BJ (cell line): ENCODE measurements around the gene ZNF438. TPM values are rescaled to one million over a fixed set of nuclear protein-coding genes. Genes with fewer than 3 reads are reported as not detected.
"Not testable (repeated sequence)": the region's sequence is repeated elsewhere in the genome, so short reads cannot be mapped to it uniquely, and the experiment has no call there.

Source experiments
- CTCF ChIA-PET: fragments of 350-600 bp; formaldehyde crosslinking; extraction: SDS; loops from one replicate; lab custom pipeline; 2021; ENCODE audit warnings: antibody characterized with exemption, inconsistent platforms; lab: Yijun Ruan, JAX
- POLR2A ChIA-PET: fragments of 300-600 bp; sonication (Branson Sonifier 250); formaldehyde crosslinking; extraction: SDS; loops from one replicate; lab custom pipeline; 2021; ENCODE audit warnings: antibody characterized with exemption; lab: Charles Lee
- DNase-seq: peaks from one replicate; pipeline ENCODE4 v3.0.0-alpha.2; 2011; ENCODE audit warnings: low read depth
- H3K27me3 ChIP-seq: 2 replicates; pipeline ENCODE4 v1.6.0; 2011; ENCODE audit warnings: low read length; ENCODE audit not compliant: control insufficient read depth, insufficient read depth
- H3K36me3 ChIP-seq: 2 replicates; pipeline ENCODE4 v1.5.1; 2011; ENCODE audit warnings: low read length; ENCODE audit not compliant: control insufficient read depth, insufficient read depth
- H3K4me3 ChIP-seq: 2 replicates; pipeline ENCODE4 v1.5.1; 2011; ENCODE audit warnings: low read depth, mild to moderate bottlenecking, control low read depth, low read length
- polyA plus RNA-seq: library from polyadenylated mRNA; depleted of rRNA; stranded (reverse); fragments of >200 nt; gene quantifications from 2 replicates; pipeline ENCODE4 v1.2.3, GENCODE V29; 2011
- TF ChIP-seq, protein P1 (sequence below): IDR thresholded peaks from 2 replicates; pipeline ENCODE4 v1.5.1; 2011; ENCODE audit warnings: low read depth, mild to moderate bottlenecking, control low read depth, inconsistent platforms, low read length, moderate library complexity; ENCODE audit not compliant: insufficient read depth

Gene ZNF438
- polyA plus RNA-seq, 1 experiment: 3.7 TPM

GRCh38 chr10:30800368-30800767 is 231.3 kb downstream of the ZNF438 start:
- ChIA-PET CTCF (interaction anchor here (0.6 kb wide), 1 partner anchor 1082 kb away, joined by 3 read pairs; no protein-coding TSS in a partner anchor), POLR2A (no interaction called here)
- Histone ChIP-seq H3K27me3 (no peaks in the 10 kb centered on the region), H3K36me3 (no peaks in the 10 kb centered on the region), H3K4me3 (no peak overlapping the region)
- TF ChIP-seq, protein P1, sequence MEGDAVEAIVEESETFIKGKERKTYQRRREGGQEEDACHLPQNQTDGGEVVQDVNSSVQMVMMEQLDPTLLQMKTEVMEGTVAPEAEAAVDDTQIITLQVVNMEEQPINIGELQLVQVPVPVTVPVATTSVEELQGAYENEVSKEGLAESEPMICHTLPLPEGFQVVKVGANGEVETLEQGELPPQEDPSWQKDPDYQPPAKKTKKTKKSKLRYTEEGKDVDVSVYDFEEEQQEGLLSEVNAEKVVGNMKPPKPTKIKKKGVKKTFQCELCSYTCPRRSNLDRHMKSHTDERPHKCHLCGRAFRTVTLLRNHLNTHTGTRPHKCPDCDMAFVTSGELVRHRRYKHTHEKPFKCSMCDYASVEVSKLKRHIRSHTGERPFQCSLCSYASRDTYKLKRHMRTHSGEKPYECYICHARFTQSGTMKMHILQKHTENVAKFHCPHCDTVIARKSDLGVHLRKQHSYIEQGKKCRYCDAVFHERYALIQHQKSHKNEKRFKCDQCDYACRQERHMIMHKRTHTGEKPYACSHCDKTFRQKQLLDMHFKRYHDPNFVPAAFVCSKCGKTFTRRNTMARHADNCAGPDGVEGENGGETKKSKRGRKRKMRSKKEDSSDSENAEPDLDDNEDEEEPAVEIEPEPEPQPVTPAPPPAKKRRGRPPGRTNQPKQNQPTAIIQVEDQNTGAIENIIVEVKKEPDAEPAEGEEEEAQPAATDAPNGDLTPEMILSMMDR: no peak
- DNase-seq: no peak

- TF ChIP-seq, protein P1: no peak
- no peak for DNase-seq
- no peak overlapping the region for H3K4me3 ChIP-seq
- ChIA-PET CTCF (interaction anchor here (0.8 to 1.4 kb wide), 3 partner anchors 11 to 233 kb away, joined by 3 to 4 read pairs (median 3); partner anchors contain the start of gene ZNF438), POLR2A (no interaction called here)
- no peaks in the 10 kb centered on the region for H3K27me3 ChIP-seq
- H3K36me3 ChIP-seq: no peaks in the 10 kb centered on the region
Measured at GRCh38 chr10:30798646-30799185, 232.9 kb downstream of the ZNF438 start.

DNA sequence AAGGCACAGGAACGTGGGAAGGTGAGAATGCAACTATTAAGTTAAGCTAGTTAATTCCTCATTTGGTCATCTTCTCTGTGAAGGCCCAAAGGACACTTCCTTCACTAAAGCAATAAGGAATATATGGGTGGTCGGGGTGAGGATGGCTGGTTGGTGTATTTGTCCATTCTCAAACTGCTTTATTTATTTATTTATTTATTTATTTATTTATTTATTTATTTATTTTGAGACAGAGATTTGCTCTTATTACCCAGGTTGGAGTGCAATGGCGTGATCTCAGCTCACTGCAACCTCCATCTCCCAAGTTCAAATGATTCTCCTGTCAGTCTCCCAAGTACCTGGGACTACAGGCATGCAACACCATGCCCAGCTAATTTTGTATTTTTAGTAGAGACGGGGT is 236.6 kb downstream of the ZNF438 start:
- H3K27me3 ChIP-seq, H3K36me3 ChIP-seq, POLR2A ChIA-PET, DNase-seq, H3K4me3 ChIP-seq: not testable (repeated sequence)
- CTCF ChIA-PET: interaction anchor here (2.0 kb wide), 1 partner anchor 11 kb away, joined by 7 read pairs; no protein-coding TSS in a partner anchor
